HL-60 (cell line): Measurements from ENCODE around the gene TMEM174.

Experiments
- DNase-seq, 2 experiments: peaks; one replicate each; pipeline ENCODE4 v3.0.0-alpha.2; 2010 to 2020; ENCODE audit warnings: low read depth in 1 of 2, low spot score in 1 of 2
- H3K27ac ChIP-seq: fragments of 250-450 bp; sonication (Bioruptor Pico); replicated peaks from 2 replicates; pipeline ENCODE4 v1.5.1; 2020; ENCODE audit warnings: mild to moderate bottlenecking, moderate library complexity
- H3K27me3 ChIP-seq: fragments of 250-450 bp; sonication (Bioruptor Pico); 2 replicates; pipeline ENCODE4 v1.5.1; 2021; ENCODE audit warnings: mild to moderate bottlenecking, moderate library complexity; ENCODE audit not compliant: insufficient read depth, poor library complexity, severe bottlenecking
- H3K4me3 ChIP-seq: replicated peaks from 2 replicates; pipeline ENCODE4 v1.5.1; 2011; ENCODE audit warnings: mild to moderate bottlenecking, control low read depth, low read length; ENCODE audit not compliant: insufficient read depth
- CTCF ChIP-seq: IDR thresholded peaks from one replicate; pipeline ENCODE4 v1.5.1; 2011; ENCODE audit warnings: low read length, control low read depth, inconsistent platforms; ENCODE audit not compliant: insufficient read depth
- GABPA ChIP-seq: IDR thresholded peaks from 2 replicates; pipeline ENCODE4 v1.6.1; 2012; ENCODE audit warnings: low read depth
- POLR2AphosphoS5 ChIP-seq: IDR thresholded peaks from 2 replicates; pipeline ENCODE4 v1.6.1; 2012; ENCODE audit warnings: low read depth
- REST ChIP-seq: IDR thresholded peaks from 2 replicates; pipeline ENCODE4 v1.6.1; 2012; ENCODE audit warnings: low read depth; ENCODE audit not compliant: insufficient replicate concordance
- SPI1 ChIP-seq: IDR thresholded peaks from 2 replicates; pipeline ENCODE4 v1.6.1; 2012; ENCODE audit warnings: low read depth, mild to moderate bottlenecking, borderline replicate concordance

TMEM174 gene

GRCh38 chr5:73188764-73189531 is 16.0 kb downstream of the TMEM174 start:
- TF ChIP-seq GABPA (no peak), CTCF (no peak), SPI1 (no peak), POLR2AphosphoS5 (no peak), REST (no peak)
- H3K4me3 ChIP-seq: no peak overlapping the region
- no peak overlapping the region for H3K27ac ChIP-seq
- H3K27me3 ChIP-seq: no peaks in the 10 kb centered on the region
- DNase-seq: no peak

GRCh38 chr5:73189871-73190376 is 16.9 kb downstream of the TMEM174 start:
- TF ChIP-seq SPI1 (no peak), POLR2AphosphoS5 (no peak), CTCF (no peak), REST (no peak), GABPA (no peak)
- Histone ChIP-seq H3K27me3 (no peaks in the 10 kb centered on the region), H3K27ac (no peak overlapping the region), H3K4me3 (no peak overlapping the region)
- DNase-seq: no peak

DNA sequence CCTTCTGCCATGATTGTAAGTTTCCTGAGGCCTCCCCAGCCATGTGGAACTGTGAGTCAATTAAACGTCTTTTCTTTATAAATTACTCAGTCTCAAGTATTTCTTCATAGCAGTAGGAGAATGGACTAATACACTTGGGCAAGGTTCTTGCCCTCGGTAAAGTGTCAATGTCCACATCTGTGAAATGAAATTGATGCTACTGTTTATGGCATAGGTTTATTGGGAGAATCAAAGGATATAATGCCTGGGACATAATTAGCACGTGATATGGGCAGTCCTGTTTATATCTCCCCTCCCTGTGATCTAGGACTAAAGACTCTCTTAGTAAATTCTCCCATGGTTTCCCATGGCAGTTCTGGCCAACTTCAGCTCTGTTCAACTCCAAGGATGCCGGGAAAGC is 19.4 kb downstream of the TMEM174 start:
- no peak for DNase-seq
- Histone ChIP-seq H3K27me3 (no peaks in the 10 kb centered on the region), H3K4me3 (no peak overlapping the region), H3K27ac (no peak overlapping the region)
- TF ChIP-seq POLR2AphosphoS5 (no peak), SPI1 (no peak), REST (no peak), GABPA (no peak), CTCF (no peak)
